Non-pigmented ciliary epithelial cell (primary cell): Measurements from ENCODE around the gene GRHPR.
"Not testable (repeated sequence)": the region's sequence is repeated elsewhere in the genome, so short reads cannot be mapped to it uniquely, and the experiment has no call there.

Experiments
- DNase-seq: peaks from one replicate; pipeline ENCODE4 v3.0.0-alpha.2; 2010; ENCODE audit warnings: low read depth

The GRHPR gene

DNA sequence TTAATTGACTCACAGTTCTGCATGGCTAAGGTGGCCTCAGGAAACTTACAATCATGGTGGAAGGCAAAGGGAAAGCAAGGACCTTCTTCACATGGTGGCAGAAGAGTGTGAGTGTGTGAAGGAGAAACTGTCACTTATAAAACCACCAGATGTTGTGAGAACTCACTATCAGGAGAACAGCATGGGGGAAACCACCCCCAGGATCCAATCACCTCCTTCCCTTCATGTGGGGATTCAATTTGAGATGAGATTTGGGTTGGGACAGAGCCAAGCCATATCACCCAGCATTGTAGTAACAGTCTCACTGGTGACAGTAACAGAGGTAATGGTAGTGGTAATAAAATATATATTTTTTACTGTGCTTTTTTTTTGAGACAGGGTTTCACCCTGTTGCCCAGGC is 24.6 kb downstream of the GRHPR start:
- DNase-seq, result no peak

DNA sequence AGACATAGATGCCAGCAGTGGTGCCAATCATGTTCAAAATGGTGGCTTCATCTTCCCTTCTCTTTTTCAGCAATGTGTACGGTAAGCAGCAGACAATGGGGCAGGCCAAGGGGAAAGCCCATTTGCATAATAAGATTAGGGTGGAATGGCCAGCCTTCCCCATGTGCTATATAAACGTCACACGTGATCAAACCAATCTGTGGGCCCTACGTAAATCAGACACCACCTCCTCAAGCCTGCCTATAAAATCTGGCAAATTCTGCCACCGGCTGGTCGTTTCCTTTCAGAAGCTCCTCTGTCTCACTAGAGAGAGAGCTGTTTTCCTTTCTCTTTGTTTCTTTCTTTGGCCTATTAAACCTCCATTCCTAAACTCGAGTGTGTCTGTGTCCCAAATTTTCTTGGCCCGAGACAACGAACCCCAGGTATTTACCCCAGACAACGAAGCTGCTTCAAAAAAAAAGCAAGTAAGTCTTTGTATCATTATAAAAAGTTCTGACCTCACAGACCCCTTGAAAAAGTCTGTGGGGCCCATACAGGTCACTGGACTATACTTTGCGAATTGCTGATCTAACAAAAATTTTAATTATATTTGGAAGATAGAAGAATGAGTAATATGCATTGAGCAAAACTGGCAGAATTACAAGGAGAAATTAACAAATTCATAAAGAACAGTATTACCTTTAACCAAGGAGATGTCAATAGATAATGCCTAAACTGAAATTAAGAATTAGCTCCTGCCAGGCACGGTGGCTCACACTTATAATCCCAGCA is 27.6 kb downstream of the GRHPR start:
- DNase-seq, result no peak

DNA sequence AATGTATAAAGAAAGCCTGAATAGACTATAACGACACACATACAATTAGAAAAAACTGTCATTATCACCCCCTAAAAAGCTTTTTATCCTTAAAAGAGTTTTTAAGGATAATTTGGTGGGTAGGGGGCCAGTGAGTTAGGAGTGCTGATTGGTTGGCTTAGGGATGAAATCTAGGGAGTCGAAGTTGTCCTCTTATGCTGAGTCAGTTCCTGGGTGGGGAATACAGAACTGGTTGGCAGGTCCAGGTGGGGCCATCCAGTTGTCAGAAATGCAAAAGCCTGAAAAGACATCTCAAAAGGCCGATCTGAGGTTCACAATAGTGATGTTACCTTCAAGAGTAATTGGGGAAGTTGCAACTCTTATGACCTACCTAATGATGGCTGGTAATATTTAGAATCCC is 29.1 kb downstream of the GRHPR start:
- DNase-seq, result no peak

DNA sequence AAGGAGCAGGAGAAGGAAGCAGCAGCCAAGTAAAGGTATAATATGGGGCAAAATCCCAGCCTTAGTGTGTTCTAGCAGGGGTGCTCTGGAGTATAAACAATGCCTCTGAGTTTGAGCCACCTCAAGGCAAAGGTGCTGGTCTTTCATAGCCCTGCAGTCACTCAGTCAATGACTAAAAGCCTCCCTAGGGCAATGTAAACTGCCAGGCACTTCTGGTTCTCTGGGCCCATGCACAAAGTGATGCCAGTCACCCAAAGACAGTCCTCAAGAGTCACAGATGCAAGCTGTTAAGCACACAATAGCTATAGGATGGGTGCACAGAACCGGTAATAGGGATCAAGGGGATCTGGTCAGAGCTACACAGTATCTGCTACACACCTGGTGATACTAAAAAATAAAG is 30.1 kb downstream of the GRHPR start:
- DNase-seq, result no peak

DNA sequence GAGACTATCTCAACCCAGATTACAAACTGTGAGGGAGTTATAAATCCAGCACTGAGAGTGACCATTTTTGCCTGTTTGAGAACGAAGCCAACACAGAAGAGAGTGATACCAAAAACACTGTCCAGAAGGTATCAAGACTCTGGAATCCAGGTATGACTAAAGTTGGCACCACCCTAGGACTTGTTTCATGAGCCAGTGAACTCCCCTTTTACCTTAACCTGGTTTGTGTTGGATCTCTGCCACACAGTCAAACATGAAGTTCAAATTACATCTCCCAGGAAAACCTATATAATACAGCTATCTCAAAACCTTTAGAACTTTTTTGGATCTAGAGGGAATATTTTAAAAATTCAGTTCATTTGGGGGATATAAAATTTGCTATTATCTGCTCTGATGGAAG is 31.3 kb downstream of the GRHPR start:
- no peak for DNase-seq

DNA sequence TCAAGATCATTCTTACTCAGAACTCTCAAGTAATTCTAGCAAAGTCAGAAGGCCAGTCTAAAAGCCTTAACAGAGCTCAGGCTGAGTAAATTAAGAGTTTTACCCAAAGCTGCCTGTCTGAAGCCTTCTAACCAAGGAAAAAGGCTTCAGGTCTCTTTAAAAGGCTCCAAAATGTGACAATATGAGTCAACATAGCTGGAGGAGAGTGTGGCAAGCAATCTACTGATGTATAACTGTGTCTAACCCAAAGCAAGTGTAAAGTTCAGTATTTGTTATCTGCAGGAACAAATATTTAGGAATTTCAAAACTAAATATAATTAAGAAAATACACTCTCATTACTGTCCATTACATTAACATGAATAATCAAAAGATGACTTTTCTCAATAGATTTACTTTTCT is 31.7 kb downstream of the GRHPR start:
- DNase-seq, result no peak

DNA sequence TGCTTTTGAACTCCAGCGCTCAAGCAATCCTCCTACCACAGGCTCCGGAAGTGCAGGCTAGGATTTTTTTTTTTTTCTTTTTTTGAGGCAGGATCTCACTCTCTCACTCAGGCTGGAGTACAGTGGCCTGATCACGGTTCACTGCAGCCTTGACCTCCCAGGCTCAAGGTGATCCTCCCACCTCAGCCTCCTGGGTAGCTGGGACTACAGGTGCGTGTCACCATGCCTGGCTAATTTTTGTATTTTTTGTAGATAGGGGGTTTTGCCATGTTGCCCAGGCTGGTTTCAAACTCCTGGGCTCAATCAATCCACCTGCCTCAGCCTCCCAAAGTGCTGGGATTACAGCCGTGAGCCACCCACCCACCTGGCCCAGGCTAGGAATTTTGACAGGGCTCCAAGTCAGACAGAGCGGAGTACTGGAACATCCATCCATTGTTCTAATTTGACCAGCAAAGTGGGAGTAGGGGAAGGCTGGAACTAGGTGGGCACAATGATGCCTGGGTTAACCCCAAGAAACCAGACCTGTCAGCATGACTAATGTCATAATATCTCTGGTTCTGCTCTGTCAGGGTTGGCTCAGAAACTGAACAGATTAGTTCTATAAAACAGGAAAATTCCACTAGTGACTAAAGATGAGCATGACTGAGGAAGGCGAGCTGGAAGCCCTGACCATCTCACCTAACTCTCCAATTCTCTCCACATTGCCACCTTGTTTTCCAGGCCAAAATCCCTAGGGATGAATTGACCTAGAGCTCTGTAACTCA is 33.6 kb downstream of the GRHPR start:
- DNase-seq, result no peak

DNA sequence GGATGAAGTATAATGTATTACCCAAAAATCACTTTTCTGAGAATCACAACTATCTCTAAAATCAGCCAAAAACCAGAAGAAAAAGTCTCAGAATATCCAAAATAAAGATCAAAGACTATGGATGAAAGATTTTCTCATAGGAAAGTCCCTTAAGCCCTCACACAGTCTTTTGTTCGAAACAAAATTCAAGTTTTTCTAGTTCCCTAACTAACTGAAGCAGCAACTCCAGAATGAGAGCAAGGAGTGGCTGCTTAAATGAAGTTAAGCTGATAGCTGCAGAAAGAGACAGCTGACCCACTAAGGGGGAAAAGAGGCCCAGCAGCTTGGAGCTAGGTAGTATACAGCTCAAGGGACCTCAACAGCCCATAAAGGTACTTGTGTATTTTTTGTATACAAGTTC is 34.3 kb downstream of the GRHPR start:
- DNase-seq, result no peak

DNA sequence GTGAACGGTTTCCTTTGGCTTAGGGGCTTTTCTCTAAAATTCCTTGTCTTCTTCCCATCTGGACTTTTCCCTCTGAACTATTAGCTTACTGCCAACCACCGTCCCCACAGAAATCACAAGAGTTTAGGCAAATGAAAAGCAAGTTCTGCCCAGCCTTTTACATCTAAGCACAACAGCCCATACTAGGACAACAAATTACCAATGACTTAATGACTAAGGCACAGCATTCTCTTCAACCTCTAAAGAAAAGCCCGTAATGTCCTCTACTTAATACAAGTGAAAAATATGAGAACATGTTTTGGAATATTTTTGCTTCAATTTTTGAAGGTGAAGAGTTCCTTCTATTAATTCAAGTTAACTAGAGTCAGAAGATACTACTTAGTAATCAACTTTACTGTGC is 41.5 kb downstream of the GRHPR start:
- DNase-seq, result no peak

DNA sequence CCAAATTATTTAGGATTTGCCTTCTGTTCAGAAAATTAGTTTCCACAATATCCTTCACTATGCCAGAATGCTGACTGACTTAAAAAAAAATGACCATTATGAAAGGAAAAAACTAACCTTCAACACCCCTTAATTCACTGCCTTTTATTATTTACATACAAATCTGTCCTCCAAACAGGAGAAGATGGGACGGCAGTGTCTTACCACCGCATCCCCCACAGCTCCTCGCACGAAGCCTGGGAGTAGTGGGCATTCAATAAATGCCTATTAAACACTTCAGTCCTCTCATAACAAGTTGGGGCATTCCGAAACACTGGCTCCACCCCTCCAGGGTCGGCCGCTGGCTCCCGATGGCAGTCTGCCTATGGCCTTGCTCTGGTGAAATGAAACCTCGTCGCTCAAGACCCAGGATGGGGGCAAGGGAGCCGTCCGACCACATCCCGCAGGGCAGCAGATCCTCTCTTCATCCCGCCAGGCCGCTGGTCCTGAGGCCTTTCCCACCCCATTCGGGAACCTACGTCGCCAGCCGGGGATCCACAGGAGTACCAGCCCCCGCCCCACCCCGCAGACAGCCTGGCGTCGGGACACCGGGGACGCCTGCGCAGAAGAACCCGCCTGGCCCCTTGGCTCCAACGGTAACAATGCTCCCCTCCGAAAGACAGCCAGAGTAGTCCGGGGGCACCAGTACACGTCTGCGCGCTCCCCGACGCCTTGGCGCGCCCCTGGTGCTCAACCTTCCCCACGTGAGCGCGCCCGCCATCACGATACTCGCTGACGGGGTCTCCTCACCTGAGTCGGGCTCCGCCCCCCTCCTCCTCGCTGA is 42.1 kb downstream of the GRHPR start:
- no peak for DNase-seq

DNA sequence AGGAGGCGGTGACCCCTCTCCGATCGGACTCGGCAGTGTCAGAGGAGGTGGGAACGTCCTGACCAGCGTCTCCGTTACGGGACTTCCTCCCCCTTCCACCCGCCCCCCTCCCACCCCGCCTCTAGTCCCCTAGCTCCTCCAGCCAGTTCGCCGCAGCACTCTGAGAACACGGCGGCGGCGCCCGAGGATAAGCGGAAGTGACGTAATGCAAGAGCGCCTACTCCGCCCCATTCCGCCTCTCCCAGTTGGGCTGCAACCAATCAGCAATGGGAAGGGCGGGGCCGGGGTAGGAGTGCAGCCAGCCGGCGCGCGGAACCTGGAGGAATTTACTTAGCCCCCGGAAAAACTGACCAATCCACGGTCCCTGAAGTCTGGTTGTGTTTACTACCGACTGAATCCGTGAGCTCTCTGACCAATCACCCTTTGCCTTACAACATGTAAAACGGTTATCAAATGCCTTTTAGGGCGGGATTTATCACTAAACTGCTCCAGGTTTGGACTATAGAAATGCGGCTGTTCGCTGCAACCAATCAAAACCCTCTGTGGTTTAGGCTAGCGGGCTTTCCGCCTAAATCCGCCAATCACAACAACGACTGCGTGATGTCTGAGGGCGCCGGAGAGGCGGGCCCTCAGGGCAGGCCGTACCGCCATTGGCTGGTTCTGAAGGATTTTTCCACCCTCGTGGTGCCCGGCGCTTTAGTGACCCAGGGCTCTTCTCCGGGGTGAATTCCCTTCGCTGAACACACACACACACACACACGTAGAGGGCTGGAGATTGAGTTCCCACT is 42.9 kb downstream of the GRHPR start, which contains the start of gene ZBTB5:
ZBTB5 (minus strand) TSS at position 202 of the 788 bp plus-strand sequence. CDS start 22,899 bp downstream, outside the sequence.
- peak; percentile 100 for DNase-seq

DNA sequence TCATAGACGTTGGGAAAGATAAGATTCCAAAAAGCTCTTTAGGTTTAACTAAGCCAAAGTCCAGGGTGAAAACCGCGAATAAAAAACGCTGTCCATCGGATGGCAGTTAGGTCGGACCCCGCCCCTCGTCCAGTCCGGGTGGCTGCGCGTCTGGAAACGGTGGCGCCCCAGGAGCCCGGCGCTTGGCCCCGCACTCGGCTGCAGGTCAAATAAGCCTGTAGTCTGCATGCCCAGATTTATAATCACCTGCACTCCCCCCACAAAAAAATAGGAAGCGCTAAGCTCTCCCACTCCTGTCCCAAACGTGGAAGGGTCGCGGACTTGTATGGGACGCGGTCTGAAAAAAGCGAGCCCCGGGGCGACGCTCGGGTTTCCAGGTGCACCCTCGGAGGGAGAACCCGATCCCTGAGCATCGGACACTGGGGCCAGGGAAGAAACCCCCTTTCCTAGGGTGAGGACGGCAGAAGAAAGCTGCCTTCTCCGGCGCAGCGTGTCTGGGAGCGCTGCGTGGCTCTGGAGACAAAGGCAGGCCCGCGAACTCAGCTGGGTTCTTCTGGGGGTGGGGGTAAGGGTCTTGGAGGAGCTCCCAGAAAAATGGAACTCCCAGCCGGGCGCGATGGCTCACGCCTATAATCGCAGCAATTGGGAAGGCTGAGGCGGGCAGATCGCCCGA is 43.7 kb downstream of the GRHPR start:
- peak; percentile 62 for DNase-seq

DNA sequence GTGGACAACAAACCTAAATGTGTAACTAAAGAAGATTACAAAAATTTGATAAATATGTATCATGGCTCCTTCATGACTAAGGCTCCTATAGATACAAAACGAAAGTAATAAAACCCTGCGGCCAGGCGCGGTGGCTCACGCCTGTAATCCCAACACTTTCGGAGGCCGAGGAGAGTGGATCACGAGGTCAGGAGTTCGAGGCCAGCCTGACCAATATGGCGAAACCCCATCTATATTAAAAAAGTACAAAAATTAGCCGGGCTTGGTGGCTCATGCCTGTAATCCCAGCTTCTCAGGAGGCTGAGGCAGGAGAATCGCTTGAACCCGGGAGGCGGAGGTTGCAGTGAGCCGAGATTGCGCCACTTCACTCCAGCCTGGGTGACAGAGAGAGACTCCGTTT is 45.0 kb downstream of the GRHPR start:
- not testable (repeated sequence) for DNase-seq

DNA sequence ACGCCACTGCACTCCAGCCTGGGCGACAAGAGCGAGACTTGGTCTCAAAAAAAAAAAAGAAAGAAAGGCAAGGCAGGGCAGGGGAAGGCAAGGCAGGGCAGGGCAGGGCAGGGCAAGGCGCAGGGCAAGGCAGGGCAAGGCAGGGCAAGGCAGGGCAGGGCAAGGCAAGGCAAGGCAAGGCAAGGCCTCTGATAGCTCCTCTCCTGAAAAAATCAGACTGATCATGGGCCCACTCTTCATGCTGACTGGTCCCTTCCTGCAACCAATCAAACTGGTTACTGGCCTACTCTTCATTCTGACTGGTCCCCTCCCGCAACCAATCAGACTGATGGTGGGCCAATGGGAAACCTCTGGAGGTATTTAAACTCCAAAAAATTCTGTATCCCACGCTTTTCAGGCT is 46.1 kb downstream of the GRHPR start:
- DNase-seq, result no peak

DNA sequence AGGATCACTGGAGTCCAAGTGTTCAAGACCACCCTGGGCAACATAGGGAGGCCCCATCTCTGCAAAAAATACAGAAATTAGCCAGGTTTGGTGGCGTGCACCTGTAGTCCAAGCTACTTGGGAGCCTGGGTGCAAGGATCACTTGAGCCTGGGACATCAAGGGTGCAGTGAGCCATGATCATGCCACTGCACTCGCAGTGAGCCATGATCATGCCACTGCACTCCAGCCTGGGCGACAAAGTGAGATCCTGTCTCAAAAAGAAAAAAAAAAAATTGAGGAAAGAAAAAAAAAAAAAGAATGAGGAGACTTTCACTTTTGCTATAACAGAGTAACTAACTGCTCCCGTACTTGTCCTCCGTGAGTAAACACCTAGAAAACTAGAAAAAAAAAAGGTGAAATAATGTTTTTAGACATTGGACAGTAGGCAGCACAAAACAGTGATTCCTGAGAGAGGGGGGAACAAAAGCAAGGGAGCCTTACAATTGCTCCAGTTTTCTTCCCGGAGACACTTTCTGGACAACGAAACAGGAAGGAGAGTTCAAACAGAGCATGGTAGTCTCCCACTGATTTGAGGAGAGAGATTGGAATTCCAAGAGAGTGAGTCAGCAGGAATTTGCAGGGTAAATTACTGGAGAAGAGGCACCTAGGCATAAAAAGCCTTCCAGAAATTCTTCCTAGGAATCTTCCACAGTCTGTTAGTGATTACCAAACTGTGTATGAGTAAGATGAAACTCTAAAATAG is 49.6 kb downstream of the GRHPR start:
- peak; percentile 84 for DNase-seq

DNA sequence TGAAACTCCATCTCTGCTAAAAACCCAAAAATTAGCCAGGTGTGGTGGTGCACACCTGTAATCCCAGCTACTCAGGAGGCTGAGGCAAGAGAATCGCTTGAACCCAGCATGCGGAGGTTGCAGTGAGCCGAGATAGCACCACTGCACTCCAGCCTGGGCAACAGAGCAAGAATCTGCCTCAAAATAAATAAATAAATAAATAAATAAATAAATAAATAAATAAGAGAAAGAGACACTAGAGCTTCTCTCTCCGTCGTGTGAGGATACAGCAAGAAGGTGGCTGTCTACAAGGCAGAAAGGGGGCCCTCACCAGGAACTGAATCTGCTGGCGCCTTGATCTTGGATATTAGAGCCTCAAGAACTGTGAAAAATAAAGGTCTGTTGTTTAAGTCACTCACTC is 51.5 kb downstream of the GRHPR start:
- not testable (repeated sequence) for DNase-seq

DNA sequence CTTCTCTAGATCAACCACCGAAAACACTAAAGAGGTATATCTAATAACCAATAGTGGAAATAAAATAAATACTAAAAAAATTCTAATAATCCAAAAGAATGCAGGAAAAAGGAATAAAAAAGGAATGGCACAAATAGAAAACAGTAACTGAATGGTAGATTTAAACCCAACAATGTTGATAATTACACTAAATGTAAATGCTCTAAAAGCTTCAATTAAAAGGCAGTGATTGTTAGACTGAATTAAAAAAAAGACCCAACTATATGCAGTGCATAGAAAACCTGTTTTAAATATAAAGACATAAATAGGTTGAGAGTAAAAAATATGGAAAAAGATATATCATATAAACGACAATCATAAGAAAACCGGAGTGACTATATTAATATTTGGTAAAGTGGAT is 51.9 kb downstream of the GRHPR start:
- no peak for DNase-seq

DNA sequence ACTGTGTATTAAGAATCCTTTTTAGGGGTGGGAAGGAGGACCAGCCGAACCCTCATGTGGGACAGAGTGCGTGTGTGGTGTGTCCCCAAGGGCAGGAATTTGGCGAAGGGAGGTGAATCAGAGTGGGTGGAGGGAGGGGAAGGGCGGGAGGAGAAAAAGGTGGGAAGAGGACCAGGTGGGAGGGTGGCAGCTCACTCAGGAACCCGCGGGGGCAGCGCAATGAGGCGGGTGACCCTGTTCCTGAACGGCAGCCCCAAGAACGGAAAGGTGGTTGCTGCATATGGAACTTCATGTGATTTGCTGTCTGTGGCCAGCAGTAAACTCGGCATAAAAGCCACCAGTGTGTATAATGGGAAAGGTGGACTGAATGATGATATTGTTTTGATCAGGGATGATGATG is 54.4 kb downstream of the GRHPR start:
- no peak for DNase-seq

DNA sequence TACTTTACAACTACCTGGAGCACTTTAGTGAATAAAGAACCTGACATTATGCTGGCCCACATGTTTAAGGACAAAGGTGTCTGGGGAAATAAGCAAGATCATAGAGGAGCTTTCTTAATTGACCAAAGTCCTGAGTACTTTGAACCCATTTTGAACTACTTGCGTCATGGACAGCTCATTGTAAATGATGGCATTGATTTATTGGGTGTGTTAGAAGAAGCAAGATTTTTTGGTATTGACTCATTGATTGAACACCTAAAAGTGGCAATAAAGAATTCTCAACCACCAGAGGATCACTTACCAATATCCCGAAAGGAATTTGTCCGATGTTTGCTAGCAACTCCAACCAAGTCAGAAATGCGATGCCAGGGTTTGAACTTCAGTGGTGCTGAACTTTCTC is 54.9 kb downstream of the GRHPR start:
- not testable (repeated sequence) for DNase-seq

DNA sequence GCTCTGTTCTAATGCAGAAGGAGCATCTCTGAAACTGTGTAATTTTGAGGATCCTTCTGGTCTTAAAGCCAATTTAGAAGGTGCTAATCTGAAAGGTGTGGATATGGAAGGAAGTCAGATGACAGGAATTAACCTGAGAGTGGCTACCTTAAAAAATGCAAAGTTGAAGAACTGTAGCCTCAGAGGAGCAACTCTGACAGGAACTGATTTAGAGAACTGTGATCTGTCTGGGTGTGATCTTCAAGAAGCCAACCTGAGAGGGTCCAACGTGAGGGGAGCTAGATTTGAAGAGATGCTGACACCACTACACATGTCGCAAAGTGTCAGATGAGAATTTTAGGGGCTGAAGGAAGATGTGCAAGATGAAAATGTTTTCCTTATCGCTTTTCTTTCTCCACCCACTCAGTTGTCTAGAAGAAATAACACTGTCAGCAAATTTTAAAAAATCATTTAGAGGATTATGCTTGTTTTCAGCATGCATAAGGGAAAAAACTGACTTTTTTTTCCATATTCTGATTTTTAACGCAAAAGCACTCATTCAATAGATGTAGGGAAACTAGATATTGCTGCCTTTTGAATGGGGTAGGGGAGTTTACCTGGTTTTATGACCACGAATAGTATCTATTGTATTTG is 55.6 kb downstream of the GRHPR start:
- DNase-seq, result not testable (repeated sequence)
